IPS-NIHi11 (cell line): Measurements from ENCODE around the gene GATA3.

Source experiments
- DNase-seq: peaks from one replicate; pipeline ENCODE4 v3.0.0; 2012; ENCODE audit warnings: mixed read lengths, low spot score

Gene GATA3

GRCh38 chr10:8037941-8038894, 16.3 kb upstream of the GATA3 start:
- no peak for DNase-seq

GRCh38 chr10:8039321-8039881, 15.1 kb upstream of the GATA3 start:
- DNase-seq: no peak

- DNase-seq: no peak
These were observed 13.8 kb upstream of the GATA3 start for GRCh38 chr10:8040651-8041050.

- DNase-seq: no peak
These were observed 13.1 kb upstream of the GATA3 start for GRCh38 chr10:8041284-8041991.

- no peak for DNase-seq
These were observed 12.3 kb upstream of the GATA3 start for GRCh38 chr10:8041992-8042720.

GRCh38 chr10:8042721-8043568, 11.5 kb upstream of the GATA3 start:
- peak; percentile 41 for DNase-seq

- peak; percentile 70 for DNase-seq
These were observed 10.8 kb upstream of the GATA3 start for GRCh38 chr10:8043569-8044306.

- no peak for DNase-seq
These were observed 10.1 kb upstream of the GATA3 start for GRCh38 chr10:8044331-8044907.

- peak; percentile 55 for DNase-seq
These were observed 9.4 kb upstream of the GATA3 start for GRCh38 chr10:8044908-8045725.

GRCh38 chr10:8045726-8046494, 8.6 kb upstream of the GATA3 start:
- no peak for DNase-seq

GRCh38 chr10:8047452-8048280, 6.8 kb upstream of the GATA3 start:
- DNase-seq: no peak

GRCh38 chr10:8048281-8049008, 6.0 kb upstream of the GATA3 start:
- DNase-seq: no peak

- peak; percentile 32 for DNase-seq
These were observed 5.2 kb upstream of the GATA3 start for GRCh38 chr10:8049045-8049864.

GRCh38 chr10:8049865-8050555, 4.5 kb upstream of the GATA3 start:
- peak; percentile 53 for DNase-seq

- DNase-seq: peak; percentile 46
These were observed 3.9 kb upstream of the GATA3 start for GRCh38 chr10:8050556-8051108.
